Ovary (tissue), 9 donors: Measurements from ENCODE around the gene SLC39A3. TPM values are rescaled to one million over a fixed set of nuclear protein-coding genes. Genes with fewer than 3 reads are reported as not detected.

Experiments used
- DNase-seq, 5 donors: peaks; one replicate each; pipeline ENCODE4 v3.0.0-alpha.2; 2019 to 2020
- H3K27ac ChIP-seq, 2 donors: fragments of 200-600 bp; one replicate each; pipeline versions ENCODE4 v1.5.1 to v1.8.0; 2019 to 2022
- H3K27me3 ChIP-seq: fragments of 200-600 bp; one replicate; pipeline ENCODE4 v1.8.0; 2022
- H3K36me3 ChIP-seq: fragments of 200-600 bp; sonication (generic); one replicate; pipeline ENCODE4 v1.5.1; 2019
- H3K4me1 ChIP-seq: one replicate; pipeline ENCODE4 v1.8.1; 2013; ENCODE audit warnings: mild to moderate bottlenecking, moderate library complexity; ENCODE audit not compliant: insufficient read depth
- H3K4me3 ChIP-seq: fragments of 200-600 bp; sonication (generic); one replicate; pipeline ENCODE4 v1.5.1; 2017
- H3K9me3 ChIP-seq, 2 donors: fragments of 200-600 bp in 1 of 2; sonication (generic) in 1 of 2; one replicate each; pipeline versions ENCODE4 v1.5.1 to v1.8.1; 2013 to 2019; ENCODE audit warnings: mild to moderate bottlenecking in 1 of 2, moderate library complexity in 1 of 2
- CTCF ChIP-seq, 3 donors: fragments of 450-650 bp in 2 of 3; fragments of 200-600 bp in 1 of 3; IDR thresholded peaks; one replicate each; pipeline versions ENCODE4 v1.5.1 to v1.8.0; 2016 to 2022; ENCODE audit warnings: antibody characterized with exemption in 3 of 3, mild to moderate bottlenecking in 1 of 3
- EP300 ChIP-seq: sonication (generic); formaldehyde crosslinking; IDR thresholded peaks from one replicate; pipeline ENCODE4 v1.6.1; 2017; ENCODE audit warnings: antibody characterized with exemption
- POLR2A ChIP-seq: fragments of 450-650 bp; IDR thresholded peaks from one replicate; pipeline ENCODE4 v1.6.1; 2017; ENCODE audit warnings: antibody characterized with exemption, mild to moderate bottlenecking, moderate library complexity
- WGBS, 3 donors: extraction: QIAGEN DNeasy Blood & Tissue Kit in 1 of 3; methylation state at CpG; one replicate each; pipeline versions ENCODE4 v1.1.5 to v1.1.7; 2013 to 2017; 5-methylcytosine and 5-hydroxymethylcytosine counted together
- intact Hi-C, 4 donors: fragments of 100-400 bp; cut with DNase I; formaldehyde crosslinking; loops; one replicate each; pipeline versions ENCODE4 v1.11.0 to v1.15.1; 2022 to 2023
- polyA plus RNA-seq, 2 donors: library from polyadenylated mRNA; stranded (reverse); fragments of 200-250 nt in 1 of 2; fragments of 350-450 nt in 1 of 2; fragmentation: Illumina TruSeq in 1 of 2; extraction: RNeasy Lipid Tissue Mini Kit (QIAGEN cat#74804) in 1 of 2; gene quantifications; one replicate each; pipeline ENCODE4 v1.2.3, GENCODE V29; 2013 to 2014
- total RNA-seq, 7 donors: library from RNA; depleted of rRNA in 2 of 7; stranded (reverse); fragments of >200 nt in 2 of 7; fragmentation: NEBNext Ultra II Directional in 3 of 7; extraction: Animal tissue kit (Norgen Biotek cat#: 25700) in 3 of 7; gene quantifications; one replicate each; pipeline versions ENCODE4 v1.1.0 to v1.2.4, GENCODE V29; 2016 to 2023
- donor health status: DM: no; HTN: no; CAD: no; lungs with moderate emphysema.
- donor health status: DM: no; HTN: no; CAD: no.
- donor health status: Bipolar disorder and iron deficiency.
- donor health status: DM: yes; HTN: yes; CAD: no.
- donor health status: DM: no; HTN: no; CAD: no.
- donor health status: DM: yes; HTN: yes; CAD: no.

Gene SLC39A3
- total and polyA plus RNA-seq, 9 donors = 11.6 to 40.2 (median 18.2) TPM

DNA sequence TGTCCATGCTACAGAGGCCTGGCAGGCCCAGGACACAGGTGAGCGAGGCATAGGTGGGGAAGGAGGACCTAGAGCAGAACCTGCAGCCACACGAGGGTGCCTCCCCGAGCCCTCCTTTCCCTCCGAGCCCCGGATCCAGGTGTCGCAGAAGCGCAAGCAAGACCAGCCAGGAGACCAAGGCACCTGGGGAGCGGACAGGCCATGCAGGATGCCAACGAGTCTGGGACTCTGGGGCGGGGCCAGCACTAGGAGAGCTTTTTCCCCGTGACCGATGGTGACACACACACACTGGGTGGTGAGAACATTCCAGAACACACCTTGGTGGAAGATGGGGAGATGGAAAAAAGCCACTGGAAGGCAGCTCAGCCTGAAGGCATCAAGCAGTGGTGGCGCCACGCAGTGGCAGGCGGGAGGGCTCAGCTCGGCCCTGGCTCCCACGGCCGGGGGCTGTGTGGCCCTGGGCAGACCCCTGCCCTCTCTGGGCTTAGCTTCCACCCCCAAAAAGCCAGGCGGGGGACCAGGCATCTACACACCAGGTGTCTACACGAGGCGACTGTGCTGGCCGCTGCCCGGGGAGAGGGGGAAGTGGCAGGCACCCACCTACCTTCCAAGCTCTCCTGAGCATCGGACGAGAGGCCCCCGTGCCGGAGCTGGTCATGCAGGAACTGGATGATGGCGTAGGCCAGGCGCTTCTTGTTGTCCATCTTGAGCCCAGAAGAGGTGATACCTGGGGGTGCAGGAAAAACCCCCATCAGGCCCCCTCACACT, 28.7 kb upstream of the SLC39A3 start:
- Histone ChIP-seq H3K9me3 (no peaks in the 10 kb centered on the region), H3K27me3 (no peaks in the 10 kb centered on the region), H3K27ac (no peak overlapping the region), H3K4me3 (no peak overlapping the region), H3K36me3 (no peaks in the 10 kb centered on the region), H3K4me1 (peaks cover 10% of the 10 kb centered on the region)
- TF ChIP-seq EP300 = no peak
- no peak for TF ChIP-seq POLR2A
- TF ChIP-seq CTCF (IDR thresholded peaks at IDR 0.05) = no peak
- WGBS, 3 donors = 90 to 94% (median 92%) methylated on average over 27 to 29 of the region's 29 CpGs
- no peak for DNase-seq
- intact Hi-C loops = loop anchor here in 1 of 4 donors (5.0 kb wide), 1 partner anchor 71 kb away; no protein-coding TSS in a partner anchor

GRCh38 chr19:2767688-2768087, 27.9 kb upstream of the SLC39A3 start:
- Histone ChIP-seq H3K27ac (no peak overlapping the region), H3K36me3 (no peaks in the 10 kb centered on the region), H3K4me3 (no peak overlapping the region), H3K9me3 (no peaks in the 10 kb centered on the region), H3K27me3 (no peaks in the 10 kb centered on the region), H3K4me1 (peaks cover 10% of the 10 kb centered on the region)
- TF ChIP-seq CTCF (IDR thresholded peaks at IDR 0.05) (no peak), EP300 (no peak), POLR2A (no peak)
- intact Hi-C loops = loop anchor here in 1 of 4 donors (5.0 kb wide), 1 partner anchor 70 kb away; no protein-coding TSS in a partner anchor
- 88 to 92% (median 91%) methylated on average over 19 of the region's 19 CpGs for WGBS, 3 donors
- no peak for DNase-seq

GRCh38 chr19:2766594-2767372, 27.0 kb upstream of the SLC39A3 start:
- 91 to 93% (median 93%) methylated on average over 30 to 35 of the region's 35 CpGs for WGBS, 3 donors
- H3K27me3 ChIP-seq = no peaks in the 10 kb centered on the region
- no peak for DNase-seq
- TF ChIP-seq CTCF (IDR thresholded peaks at IDR 0.05) (no peak), EP300 (no peak), POLR2A (no peak)
- H3K36me3 ChIP-seq = no peaks in the 10 kb centered on the region
- H3K4me3 ChIP-seq = no peak overlapping the region
- intact Hi-C loops = loop anchor here in 1 of 4 donors (5.0 kb wide), 1 partner anchor 69 kb away; no protein-coding TSS in a partner anchor
- no peaks in the 10 kb centered on the region for H3K9me3 ChIP-seq
- peaks cover 10% of the 10 kb centered on the region for H3K4me1 ChIP-seq
- H3K27ac ChIP-seq = no peak overlapping the region

- Histone ChIP-seq H3K4me3 (no peak overlapping the region), H3K27me3 (no peaks in the 10 kb centered on the region), H3K27ac (no peak overlapping the region), H3K9me3 (no peaks in the 10 kb centered on the region), H3K36me3 (no peaks in the 10 kb centered on the region), H3K4me1 (peaks cover 5% of the 10 kb centered on the region)
- DNase-seq = no peak
- intact Hi-C loops = loop anchor here in 1 of 4 donors (5.0 kb wide), 1 partner anchor 68 kb away; no protein-coding TSS in a partner anchor
- 80 to 86% (median 82%) methylated on average over 15 of the region's 15 CpGs for WGBS, 3 donors
- TF ChIP-seq POLR2A (no peak), EP300 (no peak), CTCF (IDR thresholded peaks at IDR 0.05) (no peak)
Measured at GRCh38 chr19:2765376-2765775, 25.6 kb upstream of the SLC39A3 start.
